IPS-15b (cell line): ENCODE data around the gene GSAP.
"Not testable (repeated sequence)": the region's sequence is repeated elsewhere in the genome, so short reads cannot be mapped to it uniquely, and the experiment has no call there.

Experiments used
- H3K27me3 ChIP-seq: one replicate; pipeline ENCODE4 v1.6.1; 2013; ENCODE audit warnings: low read length; ENCODE audit not compliant: control insufficient read depth, insufficient read depth
- H3K36me3 ChIP-seq: one replicate; pipeline ENCODE4 v1.6.1; 2013; ENCODE audit warnings: low read length; ENCODE audit not compliant: control insufficient read depth, insufficient read depth
- H3K4me1 ChIP-seq: one replicate; pipeline ENCODE4 v1.6.1; 2013; ENCODE audit warnings: mild to moderate bottlenecking, low read length; ENCODE audit not compliant: control insufficient read depth, insufficient read depth
- H3K4me3 ChIP-seq: one replicate; pipeline ENCODE4 v1.5.1; 2013; ENCODE audit warnings: low read depth, low read length
- H3K9ac ChIP-seq: one replicate; pipeline ENCODE4 v1.6.1; 2013; ENCODE audit warnings: low read depth, mild to moderate bottlenecking, low read length
- H3K9me3 ChIP-seq: one replicate; pipeline ENCODE4 v1.6.1; 2013; ENCODE audit warnings: mild to moderate bottlenecking, low read length; ENCODE audit not compliant: control insufficient read depth, insufficient read depth

GSAP gene

GRCh38 chr7:77352665-77353406, 63.3 kb downstream of the GSAP start:
- Histone ChIP-seq H3K27me3 (no peaks in the 10 kb centered on the region), H3K36me3 (no peaks in the 10 kb centered on the region), H3K4me1 (peaks cover 12% of the 10 kb centered on the region), H3K9me3 (no peaks in the 10 kb centered on the region), H3K4me3 (no peak overlapping the region), H3K9ac (no peak overlapping the region)

GRCh38 chr7:77351539-77352004, 64.6 kb downstream of the GSAP start:
- Histone ChIP-seq H3K27me3 (no peaks in the 10 kb centered on the region), H3K9me3 (no peaks in the 10 kb centered on the region), H3K4me3 (no peak overlapping the region), H3K9ac (no peak overlapping the region), H3K4me1 (peaks cover 17% of the 10 kb centered on the region), H3K36me3 (no peaks in the 10 kb centered on the region)

- no peaks in the 10 kb centered on the region for H3K36me3 ChIP-seq
Observed at GRCh38 chr7:77349141-77349540, 67.0 kb downstream of the GSAP start.

GRCh38 chr7:77348371-77348813, 67.8 kb downstream of the GSAP start:
- H3K9me3 ChIP-seq = no peaks in the 10 kb centered on the region
- no peaks in the 10 kb centered on the region for H3K36me3 ChIP-seq
- H3K27me3 ChIP-seq = no peaks in the 10 kb centered on the region
- H3K4me3 ChIP-seq = no peak overlapping the region
- H3K9ac ChIP-seq = no peak overlapping the region
- H3K4me1 ChIP-seq = peaks cover 17% of the 10 kb centered on the region

More at GRCh38 chr7:77349141-77349540, 67.0 kb downstream of the GSAP start:
- H3K9me3 ChIP-seq = no peaks in the 10 kb centered on the region
- H3K4me3 ChIP-seq = no peak overlapping the region
- H3K4me1 ChIP-seq = peaks cover 17% of the 10 kb centered on the region
- H3K9ac ChIP-seq = no peak overlapping the region
- H3K27me3 ChIP-seq = no peaks in the 10 kb centered on the region

- peaks cover 13% of the 10 kb centered on the region for H3K4me1 ChIP-seq
- no peak overlapping the region for H3K4me3 ChIP-seq
- H3K27me3 ChIP-seq = no peaks in the 10 kb centered on the region
- H3K9me3 ChIP-seq = no peaks in the 10 kb centered on the region
- H3K36me3 ChIP-seq = no peaks in the 10 kb centered on the region
- no peak overlapping the region for H3K9ac ChIP-seq
Observed at GRCh38 chr7:77346441-77346840, 69.7 kb downstream of the GSAP start.

GRCh38 chr7:77345426-77345825, 70.7 kb downstream of the GSAP start:
- H3K27me3 ChIP-seq, H3K9ac ChIP-seq, H3K36me3 ChIP-seq, H3K9me3 ChIP-seq, H3K4me3 ChIP-seq: not testable (repeated sequence)
- H3K4me1 ChIP-seq = peaks cover 13% of the 10 kb centered on the region

- Histone ChIP-seq H3K4me1 (no peaks in the 10 kb centered on the region), H3K9ac (no peak overlapping the region), H3K27me3 (no peaks in the 10 kb centered on the region), H3K4me3 (no peak overlapping the region), H3K9me3 (no peaks in the 10 kb centered on the region), H3K36me3 (no peaks in the 10 kb centered on the region)
Observed at GRCh38 chr7:77339726-77340125, 76.4 kb downstream of the GSAP start.

GRCh38 chr7:77338883-77339629, 77.1 kb downstream of the GSAP start:
- H3K27me3 ChIP-seq = no peaks in the 10 kb centered on the region
- H3K9me3 ChIP-seq = no peaks in the 10 kb centered on the region
- H3K4me3 ChIP-seq = no peak overlapping the region
- no peak overlapping the region for H3K9ac ChIP-seq
- H3K4me1 ChIP-seq = no peaks in the 10 kb centered on the region
- no peaks in the 10 kb centered on the region for H3K36me3 ChIP-seq

GRCh38 chr7:77338260-77338659, 77.9 kb downstream of the GSAP start:
- H3K9me3 ChIP-seq = no peaks in the 10 kb centered on the region
- H3K4me3 ChIP-seq = no peak overlapping the region
- no peaks in the 10 kb centered on the region for H3K36me3 ChIP-seq
- no peak overlapping the region for H3K9ac ChIP-seq
- no peaks in the 10 kb centered on the region for H3K27me3 ChIP-seq
- H3K4me1 ChIP-seq = no peaks in the 10 kb centered on the region

GRCh38 chr7:77337456-77337990, 78.6 kb downstream of the GSAP start:
- H3K9ac ChIP-seq = no peak overlapping the region
- no peaks in the 10 kb centered on the region for H3K4me1 ChIP-seq
- H3K36me3 ChIP-seq = no peaks in the 10 kb centered on the region
- no peaks in the 10 kb centered on the region for H3K9me3 ChIP-seq
- H3K4me3 ChIP-seq = no peak overlapping the region
- H3K27me3 ChIP-seq = no peaks in the 10 kb centered on the region

GRCh38 chr7:77335581-77335980, 80.6 kb downstream of the GSAP start:
- no peaks in the 10 kb centered on the region for H3K36me3 ChIP-seq
- no peaks in the 10 kb centered on the region for H3K4me1 ChIP-seq
- H3K9me3 ChIP-seq = no peaks in the 10 kb centered on the region
- no peak overlapping the region for H3K4me3 ChIP-seq
- H3K27me3 ChIP-seq = no peaks in the 10 kb centered on the region
- H3K9ac ChIP-seq = no peak overlapping the region

GRCh38 chr7:77334039-77334438, 82.1 kb downstream of the GSAP start:
- H3K4me1 ChIP-seq, H3K9me3 ChIP-seq, H3K9ac ChIP-seq, H3K4me3 ChIP-seq, H3K27me3 ChIP-seq, H3K36me3 ChIP-seq: not testable (repeated sequence)
